Left hindlimb (tissue), 1 donor: ENCODE measurements around the gene CCDC86.

Experiments
- DNase-seq: peaks from one replicate; pipeline ENCODE4 v3.0.0-alpha.2; 2018

The CCDC86 gene

DNA sequence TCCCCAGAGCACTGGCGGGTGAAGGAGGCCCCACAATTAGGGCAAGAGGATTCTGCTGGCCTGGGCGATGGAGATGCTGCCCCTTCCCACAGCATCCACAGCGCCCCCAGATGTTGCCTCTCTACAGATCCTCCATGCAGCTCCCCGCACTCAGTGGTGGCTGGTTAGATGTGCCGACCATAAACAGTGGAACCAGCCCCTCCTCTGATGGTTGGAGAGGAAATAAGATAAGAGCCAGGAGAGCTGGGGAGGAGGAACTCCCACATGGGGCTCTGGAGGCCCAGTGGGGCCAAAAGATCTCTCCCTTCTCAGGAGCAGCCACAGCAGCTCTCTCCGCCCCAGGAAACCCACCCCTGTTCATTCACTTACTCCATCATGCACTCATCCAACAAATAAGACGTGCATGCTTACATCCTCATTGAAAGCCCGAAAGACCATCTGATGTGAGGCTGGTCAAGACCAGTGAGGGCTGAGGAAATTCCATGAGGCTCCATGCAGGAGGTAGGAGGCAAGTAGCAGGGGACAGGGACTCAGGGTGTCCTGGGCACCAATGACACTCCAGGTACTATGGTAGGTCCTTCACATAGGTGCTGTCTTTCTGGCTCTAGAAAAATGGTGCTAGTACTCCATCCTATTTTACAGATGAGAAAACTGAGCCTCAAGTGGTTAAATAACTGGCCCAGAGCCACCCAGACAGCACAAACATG lies 12.4 kb downstream of the CCDC86 start:
- DNase-seq: no peak

DNA sequence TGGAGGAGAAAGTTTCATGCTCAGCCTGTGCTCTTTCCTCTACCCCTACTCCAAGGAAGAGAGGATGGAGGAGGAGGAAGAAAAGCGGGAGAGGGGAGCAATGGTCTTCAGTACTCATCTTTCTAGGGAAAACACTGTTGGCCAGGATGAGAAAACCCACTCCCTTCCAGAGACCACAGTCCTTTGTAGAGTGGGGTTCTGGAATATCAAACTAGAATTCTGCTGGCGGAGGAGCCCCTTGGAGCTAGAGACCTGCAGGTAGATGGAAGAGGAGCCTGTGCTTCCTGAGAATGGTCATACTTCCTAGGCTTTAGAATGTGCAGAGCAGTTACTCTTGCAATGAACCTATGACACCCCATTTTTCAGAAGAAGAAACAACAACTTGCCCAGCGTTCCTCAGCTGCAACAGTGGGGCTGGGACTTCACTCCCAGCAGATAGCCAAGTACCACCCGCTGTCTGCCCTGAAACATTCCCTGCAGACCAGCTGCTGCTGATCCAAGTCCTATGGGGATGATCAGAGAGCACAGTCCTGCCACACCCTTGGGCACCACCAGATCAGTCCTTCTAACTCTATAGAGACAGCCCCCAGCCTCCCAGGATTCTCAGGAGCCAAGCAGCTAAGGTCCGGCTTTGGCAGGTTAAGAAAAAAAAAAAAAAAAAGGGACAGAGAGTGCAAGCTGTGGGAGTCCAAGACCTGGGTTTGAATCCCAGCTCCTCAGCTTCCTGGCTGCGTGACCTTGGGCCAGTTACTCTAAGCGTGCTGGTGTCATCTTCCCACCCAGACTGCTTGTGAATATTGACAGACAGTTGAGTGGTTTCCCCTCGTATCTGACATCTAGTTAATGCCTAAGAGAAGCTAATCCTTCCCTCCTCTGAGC lies 13.2 kb downstream of the CCDC86 start:
- no peak for DNase-seq

DNA sequence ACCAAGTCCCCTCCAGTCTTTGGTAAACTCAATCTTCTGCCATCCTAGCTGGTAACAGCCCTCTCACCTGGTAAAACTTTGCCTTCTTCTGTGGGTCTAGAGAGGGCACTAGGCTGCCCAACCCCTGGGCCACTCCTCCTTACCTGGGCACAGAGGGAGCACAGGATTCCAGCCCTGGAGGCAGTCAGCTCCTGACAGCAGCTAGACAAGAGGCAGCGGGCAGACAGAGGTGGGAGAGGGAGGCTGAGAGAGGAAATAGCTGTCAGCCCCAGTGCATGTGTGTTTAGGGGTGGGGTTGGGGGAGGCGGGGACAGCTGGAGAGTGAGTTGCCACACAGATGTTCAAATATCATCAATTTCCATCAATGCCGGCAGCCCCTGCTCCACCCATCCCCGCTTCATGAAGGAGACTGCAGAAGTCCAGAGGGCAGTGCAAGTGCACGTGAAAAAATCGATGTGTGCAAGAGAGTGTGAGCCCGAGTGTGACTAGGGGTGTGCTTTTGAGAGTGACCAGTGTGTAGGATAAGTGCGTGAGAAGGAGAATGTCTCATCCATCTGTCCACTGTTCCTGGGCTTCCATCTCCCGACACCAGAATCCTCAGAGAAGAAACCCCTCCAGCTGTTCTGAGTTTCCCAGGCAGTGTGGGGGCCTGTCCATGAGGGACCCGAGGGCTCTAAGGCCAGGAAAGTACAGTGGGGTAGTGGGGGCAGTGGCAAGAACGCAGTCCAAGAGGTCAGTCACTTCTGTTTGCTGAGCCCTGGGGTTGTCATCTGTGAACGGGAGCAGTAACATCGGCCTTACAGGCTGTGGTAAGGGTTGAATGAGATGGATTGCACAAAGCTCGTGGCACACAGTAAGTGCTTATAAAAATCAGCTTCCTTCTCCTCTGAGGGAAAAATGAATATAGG lies 14.1 kb downstream of the CCDC86 start, which contains the start of gene PTGDR2:
TSS of gene PTGDR2 (minus strand) at position 225 of the 908 bp plus-strand sequence. CDS start 2,228 bp downstream, outside the sequence.
- DNase-seq: no peak

DNA sequence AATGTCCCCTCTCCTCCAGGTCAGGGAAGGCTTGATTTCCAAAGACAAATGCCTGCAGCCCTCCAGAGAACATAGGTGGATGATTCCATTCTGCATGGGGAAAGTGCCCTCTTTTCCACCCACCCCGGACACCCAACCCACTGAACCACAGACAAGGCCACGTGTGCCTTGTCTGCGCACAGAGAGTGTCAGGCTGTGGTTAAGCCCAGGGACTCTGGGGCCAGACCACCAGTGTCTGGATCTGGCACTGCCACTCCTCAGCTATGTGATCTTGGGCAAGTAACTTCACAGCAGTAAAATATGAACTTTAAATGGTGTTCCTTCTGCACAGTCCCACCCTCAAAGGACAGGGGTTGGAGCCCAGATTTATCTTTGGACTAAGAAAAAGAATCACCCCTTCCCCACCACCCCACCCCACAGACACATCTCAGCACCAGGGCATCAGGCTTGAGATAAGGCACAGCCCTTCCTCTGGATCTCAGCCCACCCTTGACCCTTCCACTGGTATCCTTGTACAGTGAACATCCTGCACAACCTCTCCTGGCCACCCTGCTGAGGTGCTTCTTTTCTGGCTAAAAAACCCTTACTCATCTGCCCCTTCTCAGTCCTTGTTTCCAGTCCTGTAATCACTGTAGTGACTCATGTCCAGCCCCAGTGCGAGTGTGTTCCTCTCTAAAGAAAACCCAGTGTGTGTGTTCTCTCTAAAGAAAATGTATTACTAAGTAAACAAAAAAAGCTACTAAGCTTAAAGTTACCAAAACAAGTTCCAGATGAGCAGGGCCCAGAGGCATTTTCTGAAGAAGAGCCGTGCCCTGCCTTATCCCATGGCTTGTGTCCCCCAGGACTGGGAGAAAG lies 15.7 kb downstream of the CCDC86 start:
- no peak for DNase-seq

DNA sequence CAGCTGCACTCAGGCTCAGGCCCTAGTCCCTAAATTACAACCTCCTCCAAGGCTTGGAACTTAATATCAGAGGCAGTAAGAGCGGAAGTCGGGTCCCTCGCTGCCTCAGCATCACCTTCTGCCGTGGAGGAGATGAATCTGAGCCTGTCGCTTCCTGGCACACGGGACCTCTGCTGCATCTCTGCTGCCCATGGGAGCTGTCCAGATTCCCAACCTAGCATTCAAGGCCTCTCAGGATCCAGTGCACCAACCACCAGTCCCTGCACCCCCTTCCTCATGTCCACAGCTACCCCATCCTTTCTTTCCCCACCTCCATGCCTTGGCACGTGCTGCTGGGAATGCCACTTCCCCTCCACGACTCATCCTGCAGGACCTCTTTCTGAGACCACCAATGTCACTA lies 16.3 kb downstream of the CCDC86 start:
- no peak for DNase-seq

DNA sequence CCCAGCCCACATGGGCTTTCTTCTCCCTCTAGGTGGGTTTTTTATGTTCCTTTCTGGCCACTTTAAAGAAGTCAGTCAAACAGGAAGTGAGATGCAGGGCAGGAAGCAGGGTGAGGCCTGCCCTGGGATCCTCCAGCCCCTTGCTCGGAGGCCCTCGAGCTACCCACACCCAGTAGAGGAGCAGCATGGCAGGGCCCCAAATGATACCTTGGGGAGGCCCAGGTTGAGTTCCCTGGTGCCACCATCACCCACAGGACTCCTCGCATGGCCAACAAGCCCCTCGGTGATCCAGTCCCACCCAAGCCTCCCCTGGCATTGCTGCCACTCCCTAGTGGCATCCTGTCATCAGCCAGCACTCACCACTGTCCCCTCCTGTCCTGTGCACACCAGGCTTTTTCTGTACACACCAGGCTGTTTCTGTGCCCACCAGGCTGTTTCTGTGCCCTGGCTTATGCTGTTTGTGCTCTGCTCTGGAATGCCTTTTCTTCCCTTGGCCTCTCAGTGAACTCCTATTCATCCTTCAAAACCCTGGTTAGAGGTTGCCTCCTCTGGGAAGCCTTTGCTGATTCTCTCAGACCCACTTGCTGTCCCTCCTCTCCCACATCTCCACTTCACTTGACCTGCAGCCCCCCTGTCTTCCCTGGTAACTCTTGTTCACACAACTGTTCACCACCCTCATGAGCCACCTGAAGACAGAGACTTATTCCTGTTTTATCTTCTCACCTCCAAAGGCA lies 17.0 kb downstream of the CCDC86 start:
- no peak for DNase-seq

DNA sequence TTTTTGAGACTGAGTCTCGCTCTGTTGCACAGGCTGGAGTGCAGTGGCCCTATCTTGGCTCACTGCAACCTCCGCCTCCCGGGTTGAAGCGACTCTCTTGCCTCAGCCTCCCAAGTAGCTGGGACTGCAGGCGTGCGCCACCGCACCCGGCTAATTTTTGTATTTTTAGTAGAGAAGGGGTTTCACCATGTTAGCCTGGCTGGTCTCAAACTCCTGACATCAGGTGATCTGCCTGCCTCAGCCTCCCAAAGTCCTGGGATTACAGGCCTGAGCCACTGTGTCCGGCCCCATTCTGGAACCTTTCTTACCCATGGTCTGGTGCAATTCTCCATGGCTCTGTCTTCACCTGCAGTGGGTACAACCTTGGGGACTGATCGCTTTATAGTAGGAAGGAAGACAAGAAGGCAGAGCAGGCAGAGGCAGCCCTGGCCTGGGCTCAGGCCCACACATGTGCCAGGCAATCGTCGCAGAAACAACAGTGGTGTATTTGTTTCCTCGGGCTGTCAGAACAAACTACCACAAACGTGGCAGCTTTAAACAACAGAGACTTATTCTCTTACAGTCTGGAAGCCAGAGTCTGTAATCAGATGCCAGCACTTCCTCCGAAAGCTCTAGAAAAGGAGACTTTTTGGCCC lies 17.8 kb downstream of the CCDC86 start:
- DNase-seq: no peak

DNA sequence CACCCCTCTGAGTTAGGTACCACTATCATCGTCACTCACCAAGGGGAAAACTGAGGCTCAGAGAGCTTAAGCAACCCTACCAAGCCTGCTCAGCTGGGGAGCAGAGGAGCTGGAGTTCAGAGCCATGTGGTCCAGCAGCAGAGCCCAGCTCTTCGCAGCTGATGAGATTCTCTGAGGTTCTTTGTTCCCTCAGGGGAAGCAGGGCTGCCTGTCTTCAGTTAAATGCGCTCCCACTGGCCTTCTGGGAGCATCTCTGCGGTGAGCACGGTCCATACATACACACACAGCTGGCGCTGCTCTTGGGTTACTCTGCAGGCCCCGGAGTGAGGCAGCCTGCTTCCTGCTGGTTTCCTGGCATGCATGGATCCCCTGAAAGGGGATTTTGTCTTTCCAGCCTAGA lies 19.0 kb downstream of the CCDC86 start:
- DNase-seq: no peak

DNA sequence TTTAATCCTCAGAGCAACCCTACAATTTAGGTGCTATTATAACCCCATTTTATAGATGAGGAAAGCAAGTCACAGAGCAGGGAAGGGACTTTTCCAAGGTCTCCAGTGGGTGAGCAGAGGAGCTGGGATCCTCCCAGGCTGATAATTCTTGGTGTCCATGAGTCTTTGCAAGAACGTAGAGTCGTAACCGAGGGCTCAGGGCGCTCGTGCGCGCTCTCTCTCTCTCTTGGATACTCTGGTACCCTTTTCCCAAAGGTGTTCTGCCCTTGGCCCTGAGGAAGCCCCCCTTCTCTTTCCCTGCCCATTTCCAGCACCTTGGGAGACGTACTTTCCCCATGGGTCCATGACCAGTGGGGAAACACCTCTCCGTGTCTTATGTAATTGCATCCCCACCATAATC lies 20.3 kb downstream of the CCDC86 start:
- DNase-seq: no peak

DNA sequence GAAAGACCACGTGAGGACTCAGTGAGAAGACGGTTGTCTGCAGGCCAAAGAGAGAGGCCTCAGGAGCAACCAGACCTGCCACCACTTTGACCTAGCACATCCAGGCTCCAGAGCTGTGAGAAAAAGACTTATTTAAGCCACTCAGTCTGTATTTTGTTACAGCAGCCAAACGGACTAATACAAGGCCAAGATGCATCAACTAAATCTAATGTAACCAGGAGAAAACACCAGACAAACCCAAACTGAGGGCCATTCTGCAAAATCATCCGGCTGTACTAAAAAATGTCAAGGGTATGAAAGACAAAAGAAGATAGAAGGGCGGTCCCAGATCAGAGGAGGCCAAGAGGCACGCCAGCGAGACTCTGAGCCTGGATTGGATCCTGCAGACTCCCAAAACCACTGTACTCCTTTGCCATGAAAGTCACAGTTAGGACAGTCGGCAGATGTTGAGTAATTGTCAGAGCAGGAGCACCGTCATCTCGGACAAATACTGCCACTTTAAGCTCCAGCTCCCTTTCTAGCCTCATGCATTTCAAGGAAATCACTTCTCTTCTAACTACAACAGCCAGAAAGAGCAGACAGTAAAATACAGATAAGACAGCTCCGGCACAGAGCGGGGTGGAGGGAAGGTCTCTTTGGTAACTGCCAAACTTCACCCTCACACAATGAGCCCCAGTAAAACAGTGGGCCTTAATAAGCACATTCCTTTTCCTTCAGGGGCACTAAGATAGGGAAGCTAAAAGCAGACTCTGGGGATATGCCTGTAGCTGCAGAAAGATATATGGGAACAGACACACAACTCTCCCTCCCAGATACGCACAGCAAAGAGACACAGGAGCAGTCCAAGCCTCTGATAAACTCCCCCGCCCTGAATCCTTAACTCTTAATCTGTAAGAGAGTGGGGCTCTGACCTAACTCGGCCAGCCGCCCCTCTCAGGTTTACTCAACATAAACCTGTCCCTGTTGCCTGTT lies 21.9 kb downstream of the CCDC86 start:
- no peak for DNase-seq

DNA sequence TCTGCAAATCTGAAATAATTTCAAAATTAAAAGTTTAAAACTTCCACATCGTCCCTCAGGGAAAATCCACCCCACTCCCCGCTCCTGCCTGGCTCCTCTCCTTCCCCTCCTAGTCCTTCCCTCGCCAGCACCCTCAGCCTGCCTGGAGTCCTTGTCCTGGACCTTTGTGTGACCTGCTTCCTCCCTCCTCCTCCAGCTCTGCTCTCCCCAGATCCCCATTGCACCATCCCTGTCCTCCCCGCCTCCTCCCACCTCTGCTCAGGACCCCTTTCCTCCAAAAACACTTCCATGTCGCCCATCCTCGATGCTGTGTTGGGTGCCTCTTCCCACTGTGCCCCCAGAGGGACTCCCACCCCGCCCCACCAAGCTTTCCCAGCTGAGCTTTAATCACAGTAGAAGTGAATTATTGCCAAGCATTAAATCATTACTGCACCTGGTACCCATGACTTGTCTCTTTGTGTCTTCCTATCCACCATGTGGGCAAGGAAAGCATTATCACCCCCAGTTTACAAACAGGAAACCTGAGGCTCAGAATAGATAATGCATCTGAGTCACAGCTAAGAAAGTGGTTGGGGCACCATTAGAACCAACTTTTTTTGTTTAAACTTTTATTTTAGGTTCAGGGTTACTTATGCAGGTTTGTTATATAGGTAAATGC lies 23.1 kb downstream of the CCDC86 start:
- DNase-seq: no peak

DNA sequence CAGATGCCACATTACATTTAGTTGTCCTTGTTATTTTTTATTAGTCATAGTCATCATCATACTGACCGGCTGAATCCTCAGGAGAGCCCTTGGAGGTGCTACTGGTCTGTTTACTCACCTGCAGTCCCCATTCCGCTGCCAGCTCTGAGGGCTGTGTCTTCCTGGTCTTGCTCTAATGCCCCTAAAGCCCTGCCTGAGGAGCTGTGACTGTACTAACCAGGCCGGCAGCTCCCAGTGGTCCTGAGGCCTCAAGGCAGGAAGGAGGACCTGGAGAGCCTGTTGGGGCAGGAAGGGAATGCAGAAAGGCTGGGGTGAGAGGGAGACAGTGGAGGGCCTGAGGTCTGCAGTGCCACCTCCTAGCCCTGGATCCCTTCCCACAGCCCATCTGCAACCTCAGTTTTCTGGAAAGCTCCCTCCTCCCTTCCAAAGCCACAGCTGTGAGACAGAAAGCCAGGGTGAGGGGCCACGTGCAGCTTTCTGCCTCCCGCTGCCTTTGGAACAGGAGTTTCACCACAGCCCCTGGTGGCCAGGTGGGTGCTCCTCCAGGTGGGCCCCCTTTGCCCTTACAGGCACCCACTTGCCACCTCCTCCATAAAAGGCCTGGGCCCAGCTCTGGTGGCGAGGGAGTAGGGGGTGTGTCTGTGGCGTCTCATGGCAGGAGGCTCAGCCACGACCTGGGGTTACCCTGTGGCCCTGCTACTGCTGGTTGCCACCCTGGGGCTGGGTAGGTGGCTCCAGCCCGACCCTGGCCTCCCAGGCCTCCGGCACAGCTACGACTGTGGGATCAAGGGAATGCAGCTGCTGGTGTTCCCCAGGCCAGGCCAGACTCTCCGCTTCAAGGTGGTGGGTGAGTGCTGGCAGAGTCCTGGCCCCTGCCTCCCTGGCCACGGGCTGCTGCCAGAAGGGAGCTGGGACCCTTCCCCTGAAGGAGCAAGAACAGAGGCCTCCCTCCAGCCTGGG lies 25.3 kb downstream of the CCDC86 start, which contains the start of gene ZP1:
TSS of gene ZP1 (plus strand) at position 632 of the 960 bp plus-strand sequence. CDS start at position 652, 20 bp downstream.
- DNase-seq: no peak

DNA sequence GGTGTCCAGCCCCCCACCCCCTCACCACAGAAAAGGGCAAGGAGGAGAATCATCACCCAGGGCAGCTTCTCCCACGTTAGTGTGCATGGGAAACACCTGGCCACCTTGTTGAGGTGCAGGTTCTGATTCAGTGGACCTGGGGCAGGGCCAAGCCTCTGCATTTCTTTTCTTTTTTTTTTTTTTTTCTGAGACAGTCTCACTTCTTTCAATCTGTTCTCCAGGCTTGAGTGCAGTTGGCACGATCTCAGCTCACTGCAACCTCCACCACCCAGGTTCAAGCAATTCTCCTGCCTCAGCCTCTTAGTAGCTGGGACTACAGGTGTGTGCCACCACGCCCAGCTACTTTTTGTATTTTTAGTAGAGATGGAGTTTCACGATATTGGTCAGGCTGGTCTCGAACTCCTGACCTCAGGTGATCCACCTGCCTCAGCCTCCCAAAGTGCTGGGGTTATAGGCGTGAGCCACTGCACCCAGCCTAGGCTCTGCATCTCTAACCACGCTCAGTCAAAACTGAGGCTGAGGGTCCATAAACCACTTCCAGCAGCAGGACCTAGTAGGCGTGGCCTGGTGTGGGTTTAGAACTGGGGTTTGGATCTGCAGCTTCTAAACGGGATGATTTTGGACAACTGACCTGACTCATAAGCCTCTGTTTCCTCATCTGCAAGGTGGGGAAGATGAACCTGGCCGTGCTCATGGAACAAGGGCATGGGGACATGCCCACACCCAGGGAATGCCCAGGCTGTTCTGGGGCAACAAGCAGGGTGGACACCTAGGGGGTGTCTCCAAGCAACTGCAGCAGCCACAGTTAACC lies 26.2 kb downstream of the CCDC86 start:
- no peak for DNase-seq

DNA sequence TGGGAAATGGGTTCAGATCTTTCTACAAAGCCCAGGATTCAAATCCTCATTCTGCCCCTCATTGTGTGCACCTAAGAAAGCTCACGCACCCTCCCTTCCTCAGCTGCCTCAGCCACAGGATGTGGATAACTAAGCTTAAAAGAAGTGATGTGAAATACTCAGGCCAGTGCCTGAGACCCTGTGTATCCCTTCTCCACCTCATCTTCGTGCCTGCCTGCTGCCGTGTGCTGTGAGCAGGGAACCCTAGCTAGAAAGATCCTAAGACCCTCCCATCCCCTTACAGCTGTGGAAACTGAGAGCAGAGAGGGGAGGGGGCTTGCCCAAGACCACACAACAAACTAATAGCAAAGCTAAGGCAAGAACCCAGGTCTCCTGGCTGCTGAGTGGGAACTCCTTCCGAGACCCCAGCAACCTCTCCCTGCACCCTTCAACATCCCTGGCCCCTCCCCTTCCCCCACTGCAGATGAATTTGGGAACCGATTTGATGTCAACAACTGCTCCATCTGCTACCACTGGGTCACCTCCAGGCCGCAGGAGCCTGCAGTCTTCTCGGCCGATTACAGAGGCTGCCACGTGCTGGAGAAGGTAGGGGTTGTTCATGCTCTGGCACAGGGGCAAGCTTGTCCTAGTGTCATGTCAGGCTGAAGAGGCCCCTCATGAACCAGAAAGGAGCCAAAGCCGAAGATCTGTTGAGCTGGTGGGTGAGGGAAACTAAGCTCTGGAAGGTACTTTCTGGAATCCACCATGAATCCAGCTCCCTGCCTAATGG lies 27.0 kb downstream of the CCDC86 start:
- no peak for DNase-seq

DNA sequence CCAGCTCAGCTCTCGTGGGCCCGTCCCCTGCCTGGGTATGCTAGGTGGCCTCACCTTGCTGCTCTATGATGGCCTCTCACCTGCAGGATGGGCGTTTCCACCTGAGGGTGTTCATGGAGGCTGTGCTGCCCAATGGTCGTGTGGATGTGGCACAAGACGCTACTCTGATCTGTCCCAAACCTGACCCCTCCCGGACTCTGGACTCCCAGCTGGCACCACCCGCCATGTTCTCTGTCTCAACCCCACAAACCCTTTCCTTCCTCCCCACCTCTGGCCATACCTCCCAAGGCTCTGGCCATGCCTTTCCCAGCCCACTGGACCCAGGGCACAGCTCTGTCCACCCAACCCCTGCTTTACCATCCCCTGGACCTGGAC lies 27.5 kb downstream of the CCDC86 start:
- no peak for DNase-seq

DNA sequence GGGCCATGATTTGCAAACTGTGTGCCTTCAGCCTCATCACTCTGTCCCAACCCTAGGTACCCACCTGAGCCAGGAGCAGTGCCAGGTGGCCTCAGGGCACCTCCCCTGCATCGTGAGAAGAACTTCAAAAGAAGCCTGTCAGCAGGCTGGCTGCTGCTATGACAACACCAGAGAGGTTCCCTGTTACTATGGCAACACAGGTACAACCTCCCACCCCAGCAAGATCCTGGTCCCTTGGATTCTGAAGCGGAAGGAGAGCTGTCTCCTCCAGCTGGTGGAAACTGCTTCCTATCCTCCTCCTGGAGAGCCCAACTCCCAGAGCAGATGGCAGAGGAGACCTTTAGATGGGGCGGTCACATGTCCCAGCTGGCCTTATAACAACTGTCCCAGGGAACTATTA lies 28.4 kb downstream of the CCDC86 start:
- DNase-seq: no peak
